Measurements from ENCODE around the gene PSD4.

PSD4 gene

DNA sequence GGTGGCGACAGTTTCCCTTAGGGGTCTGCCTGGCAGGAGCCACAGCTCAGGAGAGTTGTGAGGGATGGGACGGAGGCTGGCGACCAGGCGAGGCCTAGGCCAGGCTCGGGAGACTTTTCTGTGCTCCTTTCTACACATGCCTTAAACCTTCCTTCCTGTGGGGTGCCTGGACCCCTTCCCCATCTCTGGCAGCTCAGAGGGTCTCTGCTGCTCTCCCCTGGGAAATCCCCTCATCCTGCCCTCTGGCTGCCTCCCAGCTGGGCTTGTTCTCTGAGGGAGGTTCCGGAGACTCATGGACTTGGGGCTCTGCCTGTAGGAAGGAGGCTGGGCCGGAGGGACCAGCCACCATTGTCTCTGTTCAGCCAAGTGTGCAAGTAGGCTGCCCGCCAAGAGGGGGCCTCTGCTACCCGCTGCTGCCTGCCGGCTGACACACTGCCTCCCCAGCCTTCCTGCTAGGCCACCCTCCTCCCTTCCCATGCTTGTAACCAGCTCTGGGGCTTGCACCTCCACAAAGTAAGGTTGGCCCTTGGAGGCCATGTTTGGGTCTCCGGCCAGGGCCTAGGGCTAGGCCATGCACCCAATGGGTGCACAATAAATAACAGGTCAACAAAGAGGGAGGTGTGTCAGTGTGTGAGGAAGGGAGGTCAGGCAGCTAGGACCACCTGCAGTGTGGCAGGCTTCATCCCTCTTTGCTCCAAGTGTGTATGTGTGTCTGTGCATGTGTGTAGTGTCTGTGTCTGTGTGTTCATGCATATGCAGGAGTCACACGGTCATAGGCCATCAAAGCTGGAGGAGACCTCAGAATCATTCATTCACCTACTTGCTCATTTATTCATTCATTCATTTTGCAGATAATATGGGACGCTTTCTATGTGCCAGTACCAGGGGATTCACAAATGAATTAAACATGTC, 28.8 kb downstream of the PSD4 start:
- H3K4me3 ChIP-seq (ENCODE audit: low read depth, low read length), result no peak overlapping the region
- no peak for DNase-seq (ENCODE audit: low read depth)
- TF ChIP-seq, protein P1, sequence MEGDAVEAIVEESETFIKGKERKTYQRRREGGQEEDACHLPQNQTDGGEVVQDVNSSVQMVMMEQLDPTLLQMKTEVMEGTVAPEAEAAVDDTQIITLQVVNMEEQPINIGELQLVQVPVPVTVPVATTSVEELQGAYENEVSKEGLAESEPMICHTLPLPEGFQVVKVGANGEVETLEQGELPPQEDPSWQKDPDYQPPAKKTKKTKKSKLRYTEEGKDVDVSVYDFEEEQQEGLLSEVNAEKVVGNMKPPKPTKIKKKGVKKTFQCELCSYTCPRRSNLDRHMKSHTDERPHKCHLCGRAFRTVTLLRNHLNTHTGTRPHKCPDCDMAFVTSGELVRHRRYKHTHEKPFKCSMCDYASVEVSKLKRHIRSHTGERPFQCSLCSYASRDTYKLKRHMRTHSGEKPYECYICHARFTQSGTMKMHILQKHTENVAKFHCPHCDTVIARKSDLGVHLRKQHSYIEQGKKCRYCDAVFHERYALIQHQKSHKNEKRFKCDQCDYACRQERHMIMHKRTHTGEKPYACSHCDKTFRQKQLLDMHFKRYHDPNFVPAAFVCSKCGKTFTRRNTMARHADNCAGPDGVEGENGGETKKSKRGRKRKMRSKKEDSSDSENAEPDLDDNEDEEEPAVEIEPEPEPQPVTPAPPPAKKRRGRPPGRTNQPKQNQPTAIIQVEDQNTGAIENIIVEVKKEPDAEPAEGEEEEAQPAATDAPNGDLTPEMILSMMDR (IDR thresholded peaks at IDR 0.05; ENCODE audit: low read depth, low read length, missing control alignments), result no peak

DNA sequence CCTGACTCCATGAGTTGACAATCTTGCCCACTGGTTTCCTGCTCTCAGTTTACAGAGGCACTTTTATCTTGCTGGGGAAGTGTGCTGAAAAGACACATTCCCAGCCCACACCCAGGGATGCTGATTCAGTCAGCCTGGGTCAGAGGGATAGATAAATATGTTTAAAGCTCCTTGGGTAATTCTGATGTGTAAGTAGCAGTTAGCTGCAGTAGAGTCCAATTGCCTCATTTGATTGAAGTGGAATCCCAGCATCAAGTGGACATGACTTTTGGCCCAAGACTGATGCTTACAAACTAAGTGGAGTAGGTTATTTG, 29.4 kb downstream of the PSD4 start:
- TF ChIP-seq, protein P1 (IDR thresholded peaks at IDR 0.05; ENCODE audit: low read depth, low read length, missing control alignments), result no peak
- DNase-seq (ENCODE audit: low read depth), result no peak
- no peak overlapping the region for H3K4me3 ChIP-seq (ENCODE audit: low read depth, low read length)

DNA sequence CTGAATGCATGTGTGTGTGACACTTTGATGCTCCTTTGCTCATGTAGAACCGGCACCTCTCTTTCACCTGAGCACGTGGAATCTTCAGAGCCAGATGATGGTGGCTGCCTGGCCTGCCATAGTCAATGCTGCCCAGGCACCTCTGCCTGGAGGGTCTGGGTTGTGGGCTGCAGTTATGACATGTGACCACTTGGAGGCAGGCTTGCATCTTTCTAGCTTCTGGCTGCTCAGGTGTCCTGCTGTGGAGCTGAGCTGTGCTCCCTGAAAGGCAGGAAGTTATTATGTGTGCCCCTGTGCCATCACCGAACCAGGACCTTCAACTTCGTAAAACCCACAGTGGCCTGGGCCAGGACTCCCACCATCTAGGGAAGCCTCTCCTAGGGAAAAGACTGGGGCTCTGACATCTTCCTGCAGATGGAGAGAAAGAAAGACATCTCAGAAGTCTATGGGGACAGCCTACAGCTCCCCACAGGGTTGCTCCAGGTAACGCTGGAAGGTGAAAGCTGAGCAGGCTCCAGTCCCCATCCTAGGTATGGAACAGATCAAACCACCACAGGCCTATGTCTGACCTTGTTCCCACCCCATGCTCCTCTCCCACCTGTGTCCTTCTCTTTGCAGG, 30.2 kb downstream of the PSD4 start:
- no peak overlapping the region for H3K4me3 ChIP-seq (ENCODE audit: low read depth, low read length)
- DNase-seq (ENCODE audit: low read depth), result peak; percentile 35
- TF ChIP-seq, protein P1 (IDR thresholded peaks at IDR 0.05; ENCODE audit: low read depth, low read length, missing control alignments), result peak; percentile 89

DNA sequence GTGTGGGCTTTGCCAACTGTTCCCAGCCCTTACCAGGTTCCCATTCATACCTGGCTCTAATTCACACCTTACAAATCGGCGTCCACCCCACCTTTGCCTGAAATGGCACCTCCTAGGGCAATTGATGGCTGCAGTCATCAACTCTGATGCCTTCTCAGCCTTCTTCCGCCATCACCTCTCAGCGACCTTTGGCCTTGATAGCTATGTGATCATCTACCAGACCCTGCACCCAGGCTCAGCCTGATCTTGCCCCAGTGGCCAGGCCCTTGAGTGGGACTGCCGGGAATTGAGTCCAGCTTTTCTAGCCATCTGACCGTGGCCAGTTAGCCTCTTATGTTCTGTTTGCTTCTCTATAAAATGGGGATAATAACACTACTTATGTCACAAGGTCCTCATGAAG, 32.5 kb downstream of the PSD4 start:
- TF ChIP-seq, protein P1 (IDR thresholded peaks at IDR 0.05; ENCODE audit: low read depth, low read length, missing control alignments), result no peak
- H3K4me3 ChIP-seq (ENCODE audit: low read depth, low read length), result no peak overlapping the region
- DNase-seq (ENCODE audit: low read depth), result no peak

DNA sequence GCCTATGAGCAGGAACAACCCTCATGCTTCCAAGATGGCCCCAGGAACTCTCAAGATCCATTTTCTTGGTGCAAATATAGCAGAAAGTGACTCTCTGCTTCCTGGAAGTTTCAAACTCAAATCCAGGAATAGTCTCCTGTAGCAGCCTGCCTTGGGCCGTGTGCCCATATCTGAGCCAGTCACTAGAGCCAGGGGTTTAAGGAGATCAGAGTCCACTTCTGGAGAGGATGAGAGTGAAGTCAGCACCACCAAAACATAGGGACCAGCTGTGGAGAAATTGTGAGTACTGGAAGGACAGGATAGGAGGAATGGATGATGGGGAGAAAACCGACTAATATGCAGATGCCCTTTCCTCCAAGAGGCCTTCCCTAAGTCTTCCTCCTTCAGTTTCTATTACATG, 33.2 kb downstream of the PSD4 start:
- TF ChIP-seq, protein P1 (IDR thresholded peaks at IDR 0.05; ENCODE audit: low read depth, low read length, missing control alignments), result no peak

DNA sequence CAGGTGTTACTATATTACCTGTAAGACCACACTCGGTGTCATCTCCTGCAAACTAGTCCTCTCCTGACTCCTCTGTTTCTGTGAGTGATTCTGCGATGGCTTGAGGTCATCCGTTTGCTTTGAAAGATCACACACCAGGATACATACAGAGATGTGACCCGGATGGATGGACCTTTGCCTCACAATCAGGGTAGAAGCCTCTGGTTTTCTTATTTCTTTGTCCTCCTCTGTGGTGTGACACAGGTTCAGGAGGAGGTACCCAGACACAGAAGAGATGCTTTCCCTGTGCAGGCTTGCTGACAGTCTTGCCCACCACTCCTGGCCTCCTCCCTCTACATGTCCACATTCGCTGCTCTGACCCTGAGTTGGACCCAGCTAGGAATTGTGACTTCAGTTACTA, 34.6 kb downstream of the PSD4 start:
- no peak overlapping the region for H3K4me3 ChIP-seq (ENCODE audit: low read depth, low read length)
- DNase-seq (ENCODE audit: low read depth), result no peak
- TF ChIP-seq, protein P1 (IDR thresholded peaks at IDR 0.05; ENCODE audit: low read depth, low read length, missing control alignments), result no peak

More for the DNA sequence above, 33.2 kb downstream of the PSD4 start:
- no peak for DNase-seq (ENCODE audit: low read depth)
- H3K4me3 ChIP-seq (ENCODE audit: low read depth, low read length), result no peak overlapping the region
